Esophagus squamous epithelium (tissue), 5 donors: Measurements from ENCODE around the gene RAP2A. TPM values are rescaled to one million over a fixed set of nuclear protein-coding genes. Genes with fewer than 3 reads are reported as not detected.

Source experiments
- DNase-seq: peaks from one replicate; lab custom pipeline; 2025; lab: John Stamatoyannopoulos, UW
- H3K27ac ChIP-seq, 4 donors: fragments of 200-600 bp; sonication (generic); one replicate each; pipeline ENCODE4 v1.5.1; 2016 to 2019; ENCODE audit warnings: mild to moderate bottlenecking in 1 of 4
- H3K27me3 ChIP-seq, 4 donors: fragments of 200-600 bp; sonication (generic); 1 replicate in 3 of 4; 2 replicates in 1 of 4; pipeline versions ENCODE4 v1.5.1 to v1.6.0; 2017 to 2021; ENCODE audit warnings: antibody characterized with exemption in 1 of 4
- H3K36me3 ChIP-seq, 3 donors: fragments of 200-600 bp; sonication (generic); one replicate each; pipeline ENCODE4 v1.5.1; 2016 to 2019
- H3K4me1 ChIP-seq, 3 donors: fragments of 200-600 bp; sonication (generic); one replicate each; pipeline ENCODE4 v1.5.1; 2017 to 2019
- H3K4me3 ChIP-seq, 4 donors: fragments of 200-600 bp; sonication (generic); 1 replicate in 3 of 4; 2 replicates in 1 of 4; pipeline ENCODE4 v1.5.1; 2016 to 2019; ENCODE audit warnings: mild to moderate bottlenecking in 2 of 4, moderate library complexity in 1 of 4
- H3K9me3 ChIP-seq, 3 donors: fragments of 200-600 bp; sonication (generic); one replicate each; pipeline ENCODE4 v1.5.1; 2016 to 2019
- POLR2A ChIP-seq, 4 donors: fragments of 450-650 bp; IDR thresholded peaks; one replicate each; pipeline ENCODE4 v1.6.1; 2017; ENCODE audit warnings: antibody characterized with exemption in 4 of 4, mild to moderate bottlenecking in 4 of 4, moderate library complexity in 3 of 4
- WGBS, 2 donors: methylation state at CpG; one replicate each; pipeline ENCODE4 v1.1.5; 2018; 5-methylcytosine and 5-hydroxymethylcytosine counted together
- intact Hi-C: fragments of 100-400 bp; cut with DNase I; formaldehyde crosslinking; loops from one replicate; pipeline ENCODE4 v1.15.0; 2022
- small RNA-seq, 4 donors: library from RNA; depleted of rRNA; stranded (forward); fragments of <200 nt; gene quantifications; one replicate each; pipeline ENCODE3, GENCODE V24; 2016
- total RNA-seq, 4 donors: library from RNA; depleted of rRNA; stranded (reverse); fragments of >200 nt; gene quantifications; one replicate each; pipeline ENCODE4 v1.1.0, GENCODE V29; 2016
- TF ChIP-seq, protein P1 (sequence below), 6 experiments: fragments of 450-650 bp in 4 of 6; fragments of 200-600 bp in 2 of 6; sonication (generic) in 2 of 6; IDR thresholded peaks; one replicate each; pipeline ENCODE4 v1.5.1; 2016 to 2019; ENCODE audit warnings: antibody characterized with exemption in 6 of 6, mild to moderate bottlenecking in 4 of 6, moderate library complexity in 4 of 6
- donor health status: DM: yes; HTN: yes; CAD: no.

Gene RAP2A
- total RNA-seq, 4 donors from 2014 or later = 20.3 to 29.1 (median 26.7) TPM

DNA sequence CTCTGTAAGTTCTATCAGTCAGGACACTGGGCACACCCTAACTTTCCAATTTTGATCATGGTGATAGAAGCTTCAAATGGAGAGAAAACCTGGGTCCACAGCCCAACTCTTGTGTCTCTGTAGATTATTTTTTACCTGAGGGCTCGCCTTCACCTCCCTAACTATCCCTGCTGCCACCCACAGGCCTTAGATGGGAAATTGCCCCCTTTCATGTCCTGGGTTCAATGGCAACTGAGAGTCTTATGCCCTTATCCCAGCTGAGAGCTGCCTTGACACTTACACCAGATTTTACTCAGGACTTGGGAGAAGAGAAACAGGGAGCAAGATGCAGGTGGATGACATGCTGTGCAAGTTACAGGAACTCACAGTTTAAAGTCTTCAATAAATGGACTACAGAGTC lies 81.7 kb downstream of the RAP2A start:
- 50 to 56% methylated on average over 1 of the region's 1 CpG for WGBS, 2 donors
- no peaks in the 10 kb centered on the region for H3K4me1 ChIP-seq
- no peak overlapping the region for H3K4me3 ChIP-seq
- no peak for TF ChIP-seq POLR2A (IDR thresholded peaks at IDR 0.05)
- TF ChIP-seq, protein P1, sequence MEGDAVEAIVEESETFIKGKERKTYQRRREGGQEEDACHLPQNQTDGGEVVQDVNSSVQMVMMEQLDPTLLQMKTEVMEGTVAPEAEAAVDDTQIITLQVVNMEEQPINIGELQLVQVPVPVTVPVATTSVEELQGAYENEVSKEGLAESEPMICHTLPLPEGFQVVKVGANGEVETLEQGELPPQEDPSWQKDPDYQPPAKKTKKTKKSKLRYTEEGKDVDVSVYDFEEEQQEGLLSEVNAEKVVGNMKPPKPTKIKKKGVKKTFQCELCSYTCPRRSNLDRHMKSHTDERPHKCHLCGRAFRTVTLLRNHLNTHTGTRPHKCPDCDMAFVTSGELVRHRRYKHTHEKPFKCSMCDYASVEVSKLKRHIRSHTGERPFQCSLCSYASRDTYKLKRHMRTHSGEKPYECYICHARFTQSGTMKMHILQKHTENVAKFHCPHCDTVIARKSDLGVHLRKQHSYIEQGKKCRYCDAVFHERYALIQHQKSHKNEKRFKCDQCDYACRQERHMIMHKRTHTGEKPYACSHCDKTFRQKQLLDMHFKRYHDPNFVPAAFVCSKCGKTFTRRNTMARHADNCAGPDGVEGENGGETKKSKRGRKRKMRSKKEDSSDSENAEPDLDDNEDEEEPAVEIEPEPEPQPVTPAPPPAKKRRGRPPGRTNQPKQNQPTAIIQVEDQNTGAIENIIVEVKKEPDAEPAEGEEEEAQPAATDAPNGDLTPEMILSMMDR (IDR thresholded peaks at IDR 0.05) = no peak
- no peaks in the 10 kb centered on the region for H3K36me3 ChIP-seq
- DNase-seq = no peak
- H3K9me3 ChIP-seq = no peaks in the 10 kb centered on the region
- no peak overlapping the region for H3K27ac ChIP-seq
- intact Hi-C loops = no loop called here
- H3K27me3 ChIP-seq = no peaks in the 10 kb centered on the region

DNA sequence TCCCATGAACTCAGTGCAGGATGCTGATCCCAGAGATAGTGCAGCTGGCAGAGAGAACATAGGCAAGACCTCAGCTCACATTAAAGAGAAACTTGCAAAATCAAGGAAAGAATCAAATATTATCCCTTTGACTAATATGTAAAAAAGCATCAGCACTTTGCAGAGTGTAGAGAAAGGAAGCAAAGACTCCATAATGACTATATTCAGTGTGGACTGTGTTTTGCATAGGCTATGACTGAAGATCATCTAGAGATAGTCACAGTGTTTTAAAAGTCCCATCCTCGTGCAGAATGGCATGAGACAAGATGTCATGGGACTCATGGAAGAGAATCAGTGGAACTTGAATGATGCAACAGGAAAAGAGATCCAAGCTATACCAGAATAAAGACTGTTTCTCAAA lies 84.0 kb downstream of the RAP2A start:
- H3K36me3 ChIP-seq = no peaks in the 10 kb centered on the region
- H3K27me3 ChIP-seq = no peaks in the 10 kb centered on the region
- no peak overlapping the region for H3K4me3 ChIP-seq
- DNase-seq = no peak
- H3K9me3 ChIP-seq = no peaks in the 10 kb centered on the region
- 35 to 67% methylated on average over 1 of the region's 1 CpG for WGBS, 2 donors
- intact Hi-C loops = no loop called here
- no peaks in the 10 kb centered on the region for H3K4me1 ChIP-seq
- H3K27ac ChIP-seq = no peak overlapping the region
- TF ChIP-seq, protein P1 (IDR thresholded peaks at IDR 0.05) = no peak
- no peak for TF ChIP-seq POLR2A (IDR thresholded peaks at IDR 0.05)

Small RNA genes within 50 kb of the gene (small RNA-seq; reads per million reads assigned to genes)
- gene AL442067.1 = 0 reads per million in 4 donors

Other genes with a start within 250 kb of the RAP2A start
- 10 to 100 TPM; 18.3 to 58.7 (median 29.7) TPM for gene MBNL2, start 211.8 kb upstream of the RAP2A start, total RNA-seq